Activated CD8-positive, alpha-beta memory T cell treated with anti-CD3 and anti-CD28 coated beads for 36 hours (primary cell): Measurements from ENCODE around the gene TOMM7. TPM values are rescaled to one million over a fixed set of nuclear protein-coding genes. Genes with fewer than 3 reads are reported as not detected.

Experiments used
- CTCF ChIA-PET: fragments of 350-600 bp; sonication (Branson Sonifier 250); formaldehyde crosslinking; loops from one replicate; lab custom pipeline; 2021; ENCODE audit warnings: antibody characterized with exemption; lab: Charles Lee
- POLR2A ChIA-PET: fragments of 350-600 bp; sonication (Branson Sonifier 250); formaldehyde crosslinking; loops from one replicate; lab custom pipeline; 2021; ENCODE audit warnings: antibody characterized with exemption; lab: Charles Lee
- total RNA-seq, 2 experiments: library from RNA; stranded (reverse); gene quantifications; one replicate each; pipeline ENCODE4 v1.2.3, GENCODE V29; 2021

Gene TOMM7
- total RNA-seq = 100 to 1,000 TPM; 240 to 259 TPM

DNA sequence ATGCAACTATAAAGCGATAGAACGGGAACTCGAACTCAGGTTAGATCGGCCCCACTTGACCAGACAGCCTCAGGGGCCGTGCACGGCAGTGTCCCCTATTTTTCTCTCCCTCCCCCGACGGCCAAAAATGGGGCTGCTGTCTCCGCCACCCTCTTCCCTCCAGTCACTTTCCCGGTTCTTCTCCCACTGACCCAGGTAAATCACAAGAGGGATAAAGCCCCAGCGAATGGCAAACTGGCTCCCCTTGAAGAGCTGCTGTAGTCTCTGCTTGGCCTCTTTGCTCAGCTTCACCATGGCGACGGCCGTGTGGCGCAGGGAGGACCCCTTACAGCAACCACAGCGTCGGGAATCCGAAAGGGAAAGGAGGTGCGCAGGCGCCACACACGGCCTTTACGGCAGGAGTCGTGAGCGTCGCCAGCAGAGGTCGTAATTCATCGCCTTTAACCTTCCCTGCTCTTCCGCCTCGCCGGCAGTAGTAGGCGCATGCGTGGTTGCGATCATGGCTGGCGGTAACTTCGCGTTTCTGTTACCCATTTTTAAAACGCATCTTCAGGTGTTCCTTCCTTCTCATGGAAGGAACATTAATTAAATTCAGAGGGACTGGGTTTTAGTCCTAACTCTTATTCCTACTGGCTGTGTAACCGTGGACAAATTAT lies at the start of gene TOMM7:
Gene TOMM7 (minus strand): TSS at position 364 of the 656 bp plus-strand sequence. CDS start 70 bp downstream, at position 294.
- ChIA-PET CTCF (interaction anchor here (1.0 to 1.6 kb wide), 5 partner anchors 31 to 283 kb away, joined by 3 to 7 read pairs (median 3); partner anchors contain the start of gene KLHL7), POLR2A (interaction anchor here (0.6 kb wide), 2 partner anchors 17 to 277 kb away, joined by 4 to 7 read pairs; no protein-coding TSS in a partner anchor)

DNA sequence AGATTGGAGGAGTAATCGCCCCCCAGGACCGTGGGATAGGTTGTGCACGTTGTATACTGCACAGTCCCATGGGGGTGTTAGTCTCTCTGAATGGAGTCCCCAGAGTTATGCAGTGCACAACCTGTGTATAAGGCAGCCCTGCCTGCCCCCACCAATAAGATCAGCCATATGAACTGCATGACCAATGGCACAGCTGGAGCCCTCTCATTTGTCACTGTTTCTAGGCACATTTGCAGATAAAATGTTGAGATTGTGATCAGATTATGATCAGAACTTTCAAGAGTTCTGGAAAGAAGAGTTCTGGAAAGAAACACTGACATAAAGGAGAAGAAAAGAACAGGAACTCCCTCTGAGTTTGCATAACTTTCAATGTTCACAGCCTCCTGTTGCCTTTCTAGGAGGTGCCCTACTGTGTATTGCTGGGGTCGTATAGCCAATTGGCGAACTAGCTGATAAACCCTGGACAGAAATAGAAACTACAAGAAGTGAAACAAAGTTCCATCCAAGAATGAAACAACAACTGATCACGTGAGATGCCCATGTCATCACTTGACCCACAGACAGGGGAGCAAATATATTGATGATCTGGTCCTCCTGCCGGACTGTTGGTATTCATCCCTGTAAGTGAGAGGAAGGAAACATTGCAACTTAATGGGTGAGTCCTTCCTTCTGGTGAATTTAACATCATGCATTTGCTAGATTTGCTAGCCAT lies 49.6 kb upstream of the TOMM7 start:
- POLR2A ChIA-PET = no interaction called here
- CTCF ChIA-PET = interaction anchor here (0.7 kb wide), 1 partner anchor 214 kb away, joined by 3 read pairs; no protein-coding TSS in a partner anchor

DNA sequence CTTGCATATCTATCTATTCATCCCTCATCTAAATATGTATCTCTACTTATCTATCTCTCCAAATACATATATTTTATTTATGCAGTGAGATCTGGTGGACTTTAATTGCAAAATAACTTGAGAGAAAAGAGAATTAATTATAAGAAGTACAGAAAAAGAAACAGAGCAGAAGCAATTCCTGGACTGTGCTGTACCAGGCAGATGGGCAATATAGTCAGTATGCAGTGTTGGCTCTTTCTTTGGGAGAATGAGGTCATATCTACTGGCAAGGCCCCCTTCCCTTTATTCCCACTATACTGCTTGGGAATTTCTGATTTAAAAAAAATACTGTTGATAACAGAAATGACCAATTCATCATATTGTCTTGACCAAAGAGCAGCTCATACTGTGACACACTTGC lies 49.0 kb upstream of the TOMM7 start:
- ChIA-PET CTCF (no interaction called here), POLR2A (no interaction called here)

DNA sequence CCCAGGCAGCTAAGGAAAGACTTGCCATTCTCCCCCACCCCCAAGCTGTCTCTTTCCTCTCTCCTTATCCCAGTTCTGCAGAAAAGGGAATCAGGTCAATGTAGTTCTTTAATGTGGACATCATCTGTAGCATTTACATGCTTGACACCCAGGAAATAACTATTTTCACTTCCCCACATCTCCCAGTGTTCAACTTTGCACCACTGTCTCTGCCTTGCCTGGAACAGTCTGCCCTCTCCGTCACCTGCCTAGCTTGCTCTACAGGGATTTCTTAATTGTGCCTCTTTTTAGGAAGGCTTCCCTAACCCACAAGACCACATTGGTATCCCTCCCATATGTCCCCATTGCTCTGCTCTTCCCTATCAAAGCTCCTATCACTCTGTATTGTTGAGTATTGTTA lies 45.9 kb upstream of the TOMM7 start:
- ChIA-PET CTCF (no interaction called here), POLR2A (no interaction called here)

DNA sequence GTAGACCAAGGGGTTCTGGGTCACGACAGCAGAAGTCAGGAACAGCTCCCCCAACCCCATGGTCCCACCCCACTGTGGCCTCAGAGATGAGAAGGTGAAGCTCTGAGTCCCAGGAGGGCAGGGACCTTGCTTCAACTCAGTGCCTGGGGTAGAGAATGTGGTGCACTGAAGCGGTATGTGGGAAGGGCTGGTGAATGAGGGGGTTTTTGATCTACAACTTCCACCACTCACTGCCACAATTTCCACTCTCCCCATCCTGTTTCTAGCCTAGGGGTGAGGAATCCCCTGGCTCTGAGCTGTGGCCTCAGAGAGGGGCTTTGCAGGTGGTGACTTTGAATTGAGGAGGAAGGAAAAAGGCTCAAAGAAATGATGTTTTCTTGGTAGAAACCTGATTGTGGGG lies 44.9 kb upstream of the TOMM7 start:
- ChIA-PET CTCF (no interaction called here), POLR2A (no interaction called here)

DNA sequence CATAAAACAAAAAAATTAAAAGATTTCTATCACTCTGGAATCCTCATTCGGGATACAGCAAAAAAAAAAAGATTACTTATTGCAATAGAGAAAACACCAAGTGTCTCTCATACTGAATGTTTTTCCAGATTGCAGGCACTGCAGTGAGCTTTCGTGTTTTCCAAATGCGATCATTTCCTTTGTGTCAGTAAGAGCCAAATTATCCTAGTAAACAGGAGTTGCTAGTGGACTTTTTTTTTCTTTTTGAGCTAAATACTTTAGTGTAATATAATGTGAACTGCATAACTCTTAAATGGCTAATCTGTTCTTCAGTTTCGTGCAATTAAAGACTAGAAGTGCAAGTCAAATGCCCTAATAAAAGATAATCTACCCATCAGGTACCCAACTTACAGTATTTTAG lies 44.4 kb upstream of the TOMM7 start:
- CTCF ChIA-PET = no interaction called here

DNA sequence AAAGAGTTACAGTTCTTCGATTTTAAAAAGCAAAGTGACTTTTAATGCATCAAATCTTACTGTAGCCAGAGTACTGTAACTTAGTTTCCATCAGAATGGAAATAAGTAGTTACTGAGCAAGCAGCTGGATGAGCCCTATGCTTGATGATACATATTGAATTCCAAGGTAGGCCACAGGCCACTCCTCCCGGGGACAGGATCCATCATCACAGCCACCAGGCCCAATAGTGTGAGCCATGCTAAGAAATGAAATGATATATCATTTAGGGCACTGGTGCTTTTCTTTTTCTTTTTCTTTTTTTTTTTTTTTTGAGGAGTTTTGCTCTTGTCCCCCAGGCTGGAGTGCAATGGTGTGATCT lies 42.9 kb upstream of the TOMM7 start:
- POLR2A ChIA-PET = no interaction called here
- CTCF ChIA-PET = interaction anchor here (0.7 kb wide), 1 partner anchor 190 kb away, joined by 3 read pairs; no protein-coding TSS in a partner anchor

More for the DNA sequence above, 44.4 kb upstream of the TOMM7 start:
- POLR2A ChIA-PET = no interaction called here

DNA sequence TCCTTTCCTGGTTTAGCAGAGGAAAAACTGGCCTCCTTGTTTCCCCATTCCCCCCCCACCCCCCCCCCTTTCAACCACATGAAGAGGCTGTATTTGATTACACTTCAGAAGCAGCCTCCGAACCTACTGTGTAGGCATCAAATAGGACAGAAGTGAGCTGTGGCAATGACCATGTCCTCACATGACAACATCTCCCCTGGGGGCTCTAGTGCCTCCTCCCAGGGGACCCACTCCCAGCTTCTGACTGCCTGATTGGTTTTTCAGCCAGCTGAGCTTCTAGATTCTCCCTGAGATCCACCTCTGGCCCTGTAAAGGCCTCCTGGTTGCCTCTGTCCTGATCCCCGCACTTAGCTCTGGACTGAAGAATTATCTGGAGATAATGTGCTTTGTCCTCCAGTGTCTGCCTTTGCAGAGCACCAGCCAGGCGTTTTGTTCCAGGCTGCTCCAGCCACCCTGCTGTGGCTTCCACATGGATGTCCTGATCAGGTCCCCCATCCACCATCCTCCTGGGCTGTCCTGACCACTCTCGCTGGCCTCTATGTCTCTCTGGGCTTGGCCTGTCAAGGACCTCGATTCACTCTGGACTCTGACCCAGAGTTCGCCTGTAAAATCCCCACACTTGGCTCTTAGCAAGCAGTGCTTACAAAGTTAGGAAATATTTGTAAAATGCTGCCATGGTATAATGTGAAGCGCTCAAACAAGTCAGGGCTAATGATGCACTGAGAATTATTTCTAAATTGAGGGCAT lies 42.4 kb upstream of the TOMM7 start:
- CTCF ChIA-PET = interaction anchor here (0.7 kb wide), 1 partner anchor 191 kb away, joined by 3 read pairs; no protein-coding TSS in a partner anchor
- POLR2A ChIA-PET = no interaction called here

DNA sequence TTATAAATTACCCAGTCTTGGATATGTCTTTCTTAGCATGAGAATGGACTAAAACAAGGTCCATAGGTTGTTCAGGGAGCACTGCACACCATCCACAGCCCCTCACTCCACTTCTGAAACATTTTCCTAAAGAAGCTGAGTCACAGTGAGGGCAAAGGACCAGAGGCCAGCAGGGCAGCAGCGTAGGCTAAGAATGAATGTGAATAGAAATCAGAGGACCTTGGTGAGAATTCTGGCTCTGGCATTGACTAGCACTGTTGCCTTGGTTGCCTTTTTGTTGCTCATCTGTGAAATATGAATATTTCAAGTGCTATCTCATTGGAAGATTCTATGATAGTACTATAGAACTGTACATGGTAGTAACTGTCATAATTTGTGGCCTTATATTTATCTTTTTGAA lies 41.7 kb upstream of the TOMM7 start:
- ChIA-PET POLR2A (no interaction called here), CTCF (no interaction called here)

DNA sequence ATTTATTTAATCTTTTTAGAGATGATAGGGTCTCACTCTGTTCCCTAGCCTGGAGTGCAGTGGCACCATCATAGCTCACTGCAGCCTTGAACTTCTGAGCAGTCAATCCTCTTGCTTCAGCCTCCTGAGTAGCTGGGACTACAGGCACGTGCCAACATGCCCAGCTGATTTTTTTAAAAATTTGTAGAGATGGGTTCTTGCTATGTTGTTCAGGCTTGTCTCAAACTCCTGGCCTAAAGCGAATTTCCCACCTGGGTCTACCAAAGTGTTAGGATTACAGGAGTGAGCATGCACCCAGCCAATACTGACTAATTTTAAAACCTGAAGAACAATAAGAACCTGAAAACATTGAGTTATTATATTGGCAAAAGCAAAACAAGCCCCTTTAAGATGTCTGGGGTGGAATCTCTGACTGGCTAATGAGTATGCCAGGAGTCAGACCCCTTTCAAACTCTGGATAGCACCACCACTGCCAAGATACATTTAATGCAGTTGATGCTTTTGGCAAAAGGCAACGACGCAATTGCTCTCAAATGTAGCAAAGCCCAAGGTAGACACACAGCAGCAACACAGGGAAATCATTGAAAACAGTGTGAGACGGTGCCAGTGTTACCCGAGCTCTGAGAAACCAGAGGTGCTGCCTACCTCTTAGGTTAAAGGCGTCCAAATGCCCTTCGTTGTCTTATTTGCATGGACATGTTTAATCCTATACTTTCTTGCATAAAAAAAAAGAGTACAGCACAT lies 40.7 kb upstream of the TOMM7 start:
- POLR2A ChIA-PET = no interaction called here
- CTCF ChIA-PET = no interaction called here

DNA sequence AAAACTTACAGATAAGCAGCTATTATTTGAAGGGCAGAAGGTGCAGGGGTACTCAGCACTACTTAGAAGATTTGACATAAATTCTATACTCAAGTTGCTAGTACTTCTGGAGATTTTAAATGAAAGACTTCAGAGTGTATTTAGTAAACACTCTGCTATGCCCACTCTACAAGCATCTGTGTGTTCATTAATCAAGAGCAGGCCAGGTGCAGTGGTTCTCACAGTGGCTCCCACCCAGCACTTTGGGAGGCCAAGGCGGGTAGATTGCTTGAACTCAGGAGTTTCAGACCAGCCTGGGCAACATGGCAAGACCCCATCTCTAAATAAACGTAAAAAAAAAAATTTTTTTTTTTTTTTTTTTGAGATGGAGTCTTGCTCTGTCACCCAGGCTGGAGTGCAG lies 38.9 kb upstream of the TOMM7 start:
- CTCF ChIA-PET = interaction anchor here (0.7 kb wide), 1 partner anchor 105 kb away, joined by 5 read pairs; no protein-coding TSS in a partner anchor
- POLR2A ChIA-PET = interaction anchor here (0.7 kb wide), 1 partner anchor 151 kb away, joined by 3 read pairs; no protein-coding TSS in a partner anchor

DNA sequence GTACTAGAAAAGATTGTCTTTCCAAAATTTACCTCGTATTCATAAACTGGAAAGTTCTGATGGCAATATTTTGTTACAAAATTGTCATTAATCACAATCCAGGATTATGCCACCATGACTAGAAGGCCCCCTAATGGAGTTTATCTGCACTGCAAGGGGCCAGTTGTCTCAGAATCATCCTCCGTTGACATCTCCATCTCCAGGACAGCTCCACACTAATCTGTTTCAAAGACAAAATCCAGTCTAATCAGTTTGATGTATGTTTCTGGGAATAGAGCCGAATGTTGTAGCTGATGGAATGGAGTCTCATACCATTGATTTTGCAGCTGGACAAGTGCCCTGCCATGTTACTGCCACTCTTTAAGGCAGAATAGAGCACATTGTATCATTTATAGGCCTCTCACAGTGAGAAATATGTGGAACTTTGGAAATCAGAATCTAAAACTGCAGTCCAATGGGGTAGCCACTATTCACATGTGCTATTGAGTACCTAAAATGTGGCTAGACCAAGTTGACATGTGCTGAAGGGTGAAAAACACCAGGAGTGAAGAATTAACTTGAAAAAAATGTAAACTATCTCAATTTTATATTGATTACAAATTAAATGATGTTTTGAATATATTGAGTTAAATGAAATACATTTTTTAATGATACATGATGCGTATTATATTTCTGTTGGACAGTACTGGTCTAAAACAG lies 38.3 kb upstream of the TOMM7 start:
- ChIA-PET POLR2A (interaction anchor here (1.3 kb wide), 1 partner anchor 12 kb away, joined by 3 read pairs; no protein-coding TSS in a partner anchor), CTCF (interaction anchor here (1.2 to 1.3 kb wide), 2 partner anchors 160 to 224 kb away, joined by 3 read pairs; no protein-coding TSS in a partner anchor)

DNA sequence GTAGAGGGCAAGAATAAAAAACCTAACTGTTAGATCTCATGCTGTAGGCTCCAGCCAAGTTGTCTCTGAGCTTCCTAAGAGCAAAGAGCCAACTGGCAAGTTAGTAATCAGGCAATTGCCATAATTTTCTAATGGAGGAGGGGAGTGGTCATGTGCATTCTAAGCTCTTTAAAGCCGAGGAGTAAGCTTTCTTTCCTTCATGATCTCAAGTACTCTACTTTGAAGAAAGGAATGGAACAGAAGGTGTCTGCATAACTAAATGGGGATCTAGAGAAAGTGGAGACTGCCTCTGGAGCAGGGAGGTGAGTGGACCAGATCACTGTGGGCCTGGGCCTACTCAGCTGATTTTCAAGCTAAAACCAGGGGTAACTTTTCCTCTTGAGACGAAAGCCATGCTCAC lies 37.7 kb upstream of the TOMM7 start:
- ChIA-PET POLR2A (interaction anchor here (1.3 kb wide), 1 partner anchor 13 kb away, joined by 3 read pairs; no protein-coding TSS in a partner anchor), CTCF (interaction anchor here (1.2 to 1.3 kb wide), 2 partner anchors 161 to 225 kb away, joined by 3 read pairs; no protein-coding TSS in a partner anchor)

DNA sequence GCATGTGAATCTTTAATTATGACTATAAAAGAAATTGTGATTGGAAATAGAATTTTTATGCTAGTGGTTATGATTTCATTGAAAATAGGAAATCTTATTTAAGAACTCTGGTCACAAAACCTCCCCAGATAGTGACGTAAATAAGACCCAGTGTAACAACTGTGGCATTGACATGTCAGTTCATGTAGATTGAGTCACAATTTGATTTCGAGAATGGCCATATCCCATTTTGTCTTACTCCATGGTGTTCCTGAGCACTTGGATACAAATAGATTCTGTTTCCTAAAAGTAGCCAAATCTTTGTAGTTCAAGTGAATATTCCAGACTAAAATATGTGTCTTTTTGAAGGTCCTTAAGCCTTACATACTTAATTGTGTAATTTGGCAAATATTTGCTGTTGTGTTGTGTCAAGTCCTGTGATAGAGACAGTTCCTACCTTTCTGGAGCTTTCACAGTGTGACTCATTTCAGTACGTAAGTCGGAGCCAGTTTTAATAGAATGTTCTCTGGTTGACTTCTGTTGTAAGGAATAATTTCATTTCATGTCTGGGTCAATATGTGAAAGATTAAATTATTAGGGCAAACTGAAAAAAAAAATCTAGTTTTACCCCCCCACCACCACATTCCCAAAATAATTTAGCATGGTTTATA lies 37.1 kb upstream of the TOMM7 start:
- ChIA-PET POLR2A (interaction anchor here (1.3 kb wide), 1 partner anchor 13 kb away, joined by 3 read pairs; no protein-coding TSS in a partner anchor), CTCF (interaction anchor here (1.2 to 1.3 kb wide), 2 partner anchors 162 to 225 kb away, joined by 3 read pairs; no protein-coding TSS in a partner anchor)

DNA sequence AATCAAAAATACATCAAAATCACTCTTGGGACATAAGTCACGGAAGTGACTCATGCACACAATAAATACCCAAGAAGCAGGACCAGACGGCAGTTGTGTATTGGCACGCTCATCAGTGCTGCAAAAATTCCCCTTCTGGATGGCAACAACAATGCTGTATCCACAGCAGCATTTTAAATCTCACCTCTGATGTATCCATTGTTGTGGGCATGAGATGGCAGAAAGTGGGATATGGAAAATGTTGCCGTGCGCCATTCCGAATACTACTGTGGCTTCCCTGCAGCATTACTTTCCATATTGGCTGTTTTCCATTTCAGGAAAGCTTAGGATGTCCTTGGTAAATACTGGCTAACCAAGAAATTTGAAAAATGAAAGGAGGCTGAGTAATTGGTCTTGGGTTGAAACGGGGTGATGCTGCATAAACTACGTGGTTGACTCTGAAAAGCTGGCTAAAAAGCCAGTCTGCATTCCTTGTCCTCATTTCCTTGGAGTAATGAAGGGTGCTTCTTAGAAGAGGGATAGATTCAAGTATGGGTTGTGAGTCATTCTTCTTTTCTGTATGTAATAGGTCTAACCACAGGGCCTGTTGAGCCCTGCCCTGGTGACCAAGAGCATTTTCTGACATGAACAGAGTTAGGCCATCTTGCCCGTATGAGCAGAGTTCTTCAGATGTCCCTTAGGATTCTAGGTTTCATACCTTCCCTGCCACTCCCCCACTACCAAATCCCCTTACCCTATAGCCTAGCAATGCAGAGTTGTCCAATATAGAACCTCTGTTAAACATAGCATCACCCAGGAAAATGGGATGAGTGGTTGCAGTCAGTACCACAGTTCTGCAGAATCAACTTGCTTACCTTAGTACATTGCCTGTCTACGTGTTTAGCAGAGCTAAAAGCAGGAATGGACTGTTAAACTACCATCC lies 36.3 kb upstream of the TOMM7 start:
- ChIA-PET CTCF (no interaction called here), POLR2A (no interaction called here)

DNA sequence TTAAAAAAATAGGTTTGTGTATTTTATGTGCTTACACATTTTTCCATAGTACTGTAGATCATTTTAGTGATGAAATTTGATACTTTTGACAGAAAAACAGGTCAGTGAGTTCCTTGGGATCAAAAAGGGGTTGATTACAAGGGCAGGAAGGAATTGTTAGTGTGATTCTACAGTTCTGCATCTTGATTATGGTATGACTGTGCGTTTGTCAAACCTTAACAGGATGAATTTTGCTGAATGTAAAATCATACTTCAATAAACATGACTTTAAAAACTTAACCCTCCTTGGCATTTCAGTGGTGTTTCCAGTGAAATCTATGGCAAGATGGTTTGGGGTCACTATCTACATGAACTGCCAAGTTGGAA lies 35.6 kb upstream of the TOMM7 start:
- ChIA-PET CTCF (interaction anchor here (1.1 kb wide), 1 partner anchor 198 kb away, joined by 3 read pairs; no protein-coding TSS in a partner anchor), POLR2A (interaction anchor here (0.6 kb wide), 1 partner anchor 31 kb away, joined by 3 read pairs; no protein-coding TSS in a partner anchor)
